ENCODE data around the gene C1orf159. TPM values are rescaled to one million over a fixed set of nuclear protein-coding genes. Genes with fewer than 3 reads are reported as not detected.

Gene C1orf159
- total and polyA plus RNA-seq, 10 of the 15 experiments (the other 5 are each of a cell fraction or from before 2014, with no cell fraction given) = 0.11 to 23.4 (median 8.0) TPM

GRCh38 chr1:1089731-1090423 lies 26.0 kb downstream of the C1orf159 start:
- Histone ChIP-seq H2AFZ (ENCODE audit: control insufficient read depth, low read depth, low read length) (no peak overlapping the region), H3K9me3 (replicated peaks; ENCODE audit: control insufficient read depth, insufficient read depth, low read length) (no peaks in the 10 kb centered on the region), H3K4me3 (no peak overlapping the region), H3K9ac (ENCODE audit: control insufficient read depth, insufficient read depth, low read length) (no peak overlapping the region), H3K4me2 (ENCODE audit: control insufficient read depth, insufficient read depth) (no peak overlapping the region), H4K20me1 (ENCODE audit: control insufficient read depth, insufficient read depth) (no peaks in the 10 kb centered on the region), H3K79me2 (ENCODE audit: control insufficient read depth, insufficient read depth, low read length) (no peaks in the 10 kb centered on the region), H3K36me3 (ENCODE audit: control insufficient read depth in 2 of 2, insufficient read depth in 2 of 2, low read length in 1 of 2) (no peaks in the 10 kb centered on the region), H3K27ac (ENCODE audit: control insufficient read depth, insufficient read depth) (no peak overlapping the region), H3K27me3 (replicated peaks in 1 of 2; ENCODE audit: control insufficient read depth in 2 of 2, insufficient read depth in 2 of 2, low read length in 1 of 2) (no peaks in the 10 kb centered on the region), H3K4me1 (ENCODE audit: control insufficient read depth, insufficient read depth, low read length) (peaks cover 7% of the 10 kb centered on the region; the same call in 1 of the 2 replicates)
- in situ Hi-C loops (cut with MboI) = no loop called here
- RAD21 ChIA-PET (ENCODE audit: unreplicated experiment) = no interaction called here
- POLR2A ChIA-PET = no interaction called here
- intact Hi-C loops (cut with micrococcal nuclease; ENCODE audit: unreplicated experiment) = no loop called here
- CTCF ChIA-PET = no interaction called here
- no peak for ATAC-seq
- DNase-seq (ENCODE audit: low read depth, low spot score) = no peak
- SMC1A ChIA-PET (ENCODE audit: uncharacterized antibody, unreplicated experiment) = no interaction called here
- no TSS peak for BruUV-seq (replicated peaks)
- 90% methylated on average over 22 of the region's 22 CpGs for WGBS (ENCODE audit: insufficient coverage, insufficient replicate concordance, low lambda C conversion rate, missing lambda C conversion rate)
- TF ChIP-seq USF2 (IDR thresholded peaks at IDR 0.05; ENCODE audit: borderline replicate concordance, low read depth, low read length) (no peak), BCL3 (IDR thresholded peaks at IDR 0.05; ENCODE audit: borderline replicate concordance, insufficient read depth, low read depth, low read length, poor library complexity, severe bottlenecking) (no peak), MEF2B (IDR thresholded peaks at IDR 0.05; ENCODE audit: partially characterized antibody, poor library complexity, severe bottlenecking) (no peak), CHD4 (IDR thresholded peaks at IDR 0.05) (no peak), HDAC6 (IDR thresholded peaks at IDR 0.05; ENCODE audit: unreplicated experiment) (no peak)
- FAIRE-seq = no peak

Data from GM12878 (cell line).